ENCODE measurements around the gene TRIM17. TPM values are rescaled to one million over a fixed set of nuclear protein-coding genes. Genes with fewer than 3 reads are reported as not detected.

Gene TRIM17
- total RNA-seq, 1 experiment from 2014 or later = 0.54 TPM

- CTCF ChIA-PET = no interaction called here
- POLR2A ChIA-PET (ENCODE audit: low non-redundant PET) = no interaction called here
Measured at GRCh38 chr1:228414511-228415211, 2.0 kb downstream of the TRIM17 start.

GRCh38 chr1:228413241-228414010 lies 3.2 kb downstream of the TRIM17 start:
- intact Hi-C loops (cut with micrococcal nuclease; ENCODE audit: unreplicated experiment) = no loop called here
- TF ChIP-seq EZH2 (IDR thresholded peaks at IDR 0.05; ENCODE audit: borderline replicate concordance, low read depth, low read length, poor library complexity, severe bottlenecking) = no peak
- H3K36me3 ChIP-seq (ENCODE audit: insufficient read depth, low read length, poor library complexity, severe bottlenecking) = no peaks in the 10 kb centered on the region
- TSS peak; percentile 13 for BruUV-seq (replicated peaks)
- CTCF ChIA-PET = no interaction called here
- no peaks in the 10 kb centered on the region for H3K9me3 ChIP-seq (ENCODE audit: low read depth, low read length, poor library complexity, severe bottlenecking)
- H3K27ac ChIP-seq (ENCODE audit: low read depth, low read length, poor library complexity, severe bottlenecking) = no peak overlapping the region
- peaks cover 15% of the 10 kb centered on the region for H3K4me1 ChIP-seq (ENCODE audit: insufficient read depth, low read length, poor library complexity, severe bottlenecking)
- no peak overlapping the region for H3K4me3 ChIP-seq (ENCODE audit: low read depth, low read length, poor library complexity, severe bottlenecking)
- H3K27me3 ChIP-seq (replicated peaks; ENCODE audit: insufficient read depth, low read depth, low read length, poor library complexity) = peaks cover 4% of the 10 kb centered on the region
- POLR2A ChIA-PET (ENCODE audit: low non-redundant PET) = no interaction called here
- no peak for DNase-seq (ENCODE audit: low spot score)

More at GRCh38 chr1:228414511-228415211, 2.0 kb downstream of the TRIM17 start:
- DNase-seq (ENCODE audit: low spot score) = no peak
- Histone ChIP-seq H3K9me3 (ENCODE audit: low read depth, low read length, poor library complexity, severe bottlenecking) (no peaks in the 10 kb centered on the region), H3K36me3 (ENCODE audit: insufficient read depth, low read length, poor library complexity, severe bottlenecking) (no peaks in the 10 kb centered on the region), H3K27ac (ENCODE audit: low read depth, low read length, poor library complexity, severe bottlenecking) (no peak overlapping the region), H3K4me1 (ENCODE audit: insufficient read depth, low read length, poor library complexity, severe bottlenecking) (peaks cover 15% of the 10 kb centered on the region), H3K4me3 (ENCODE audit: low read depth, low read length, poor library complexity, severe bottlenecking) (no peak overlapping the region), H3K27me3 (replicated peaks; ENCODE audit: insufficient read depth, low read depth, low read length, poor library complexity) (peaks cover 4% of the 10 kb centered on the region)
- TF ChIP-seq CTCF (conservative IDR thresholded peaks at IDR 0.05; ENCODE audit: low read depth, low read length) = no peak
- TF ChIP-seq EZH2 (IDR thresholded peaks at IDR 0.05; ENCODE audit: borderline replicate concordance, low read depth, low read length, poor library complexity, severe bottlenecking) = no peak
- no TSS peak for BruUV-seq (replicated peaks)
- intact Hi-C loops (cut with micrococcal nuclease; ENCODE audit: unreplicated experiment) = no loop called here

- no TSS peak for BruUV-seq (replicated peaks)
- no peaks in the 10 kb centered on the region for H3K9me3 ChIP-seq (ENCODE audit: low read depth, low read length, poor library complexity, severe bottlenecking)
- intact Hi-C loops (cut with micrococcal nuclease; ENCODE audit: unreplicated experiment) = no loop called here
- peaks cover 9% of the 10 kb centered on the region for H3K4me1 ChIP-seq (ENCODE audit: insufficient read depth, low read length, poor library complexity, severe bottlenecking)
- H3K27me3 ChIP-seq (replicated peaks; ENCODE audit: insufficient read depth, low read depth, low read length, poor library complexity) = peaks cover 4% of the 10 kb centered on the region
- ChIA-PET CTCF (no interaction called here), POLR2A (ENCODE audit: low non-redundant PET) (interaction anchor here (0.6 kb wide), 1 partner anchor 269 kb away, joined by 3 read pairs; no protein-coding TSS in a partner anchor)
- DNase-seq (ENCODE audit: low spot score) = no peak
- no peak overlapping the region for H3K27ac ChIP-seq (ENCODE audit: low read depth, low read length, poor library complexity, severe bottlenecking)
- TF ChIP-seq EZH2 (IDR thresholded peaks at IDR 0.05; ENCODE audit: borderline replicate concordance, low read depth, low read length, poor library complexity, severe bottlenecking) (no peak), CTCF (conservative IDR thresholded peaks at IDR 0.05; ENCODE audit: low read depth, low read length) (no peak)
- H3K36me3 ChIP-seq (ENCODE audit: insufficient read depth, low read length, poor library complexity, severe bottlenecking) = no peaks in the 10 kb centered on the region
- H3K4me3 ChIP-seq (ENCODE audit: low read depth, low read length, poor library complexity, severe bottlenecking) = no peak overlapping the region
Measured at GRCh38 chr1:228411548-228412430, 4.9 kb downstream of the TRIM17 start.
